Activated naive CD8-positive, alpha-beta T cell treated with anti-CD3 and anti-CD28 coated beads for 36 hours (primary cell): ENCODE measurements around the gene PIRT. TPM values are rescaled to one million over a fixed set of nuclear protein-coding genes. Genes with fewer than 3 reads are reported as not detected.

Source experiments
- DNase-seq: peaks from one replicate; pipeline ENCODE4 v3.0.0; 2021
- H3K27ac Mint-ChIP-seq: one replicate; pipeline ENCODE4 v1.8.0; 2022; ENCODE audit warnings: mild to moderate bottlenecking, moderate library complexity, mixed read lengths
- H3K27me3 Mint-ChIP-seq: one replicate; pipeline ENCODE4 v1.8.0; 2022; ENCODE audit warnings: mild to moderate bottlenecking, mixed read lengths
- H3K36me3 Mint-ChIP-seq: one replicate; pipeline ENCODE4 v1.8.0; 2021; ENCODE audit warnings: mild to moderate bottlenecking, mixed read lengths
- H3K4me1 Mint-ChIP-seq: one replicate; pipeline ENCODE4 v1.8.0; 2021; ENCODE audit warnings: mixed read lengths
- H3K4me3 Mint-ChIP-seq: one replicate; pipeline ENCODE4 v1.8.0; 2022; ENCODE audit warnings: mild to moderate bottlenecking, moderate library complexity, mixed read lengths
- H3K9me3 Mint-ChIP-seq: one replicate; pipeline ENCODE4 v1.8.0; 2022; ENCODE audit warnings: mixed read lengths
- total RNA-seq, 2 experiments: library from RNA; stranded (reverse); gene quantifications; one replicate each; pipeline ENCODE4 v1.2.3, GENCODE V29; 2021

Gene PIRT
- total RNA-seq, 2 experiments from 2014 or later = not detected

- H3K9me3 Mint-ChIP-seq = peaks cover 4% of the 10 kb centered on the region
- H3K27ac Mint-ChIP-seq = no peak overlapping the region
- H3K4me3 Mint-ChIP-seq = no peak overlapping the region
- no peak for DNase-seq
- H3K4me1 Mint-ChIP-seq = no peaks in the 10 kb centered on the region
- no peaks in the 10 kb centered on the region for H3K27me3 Mint-ChIP-seq
- peaks cover 8% of the 10 kb centered on the region for H3K36me3 Mint-ChIP-seq
Measured at GRCh38 chr17:10779609-10780008, 58.3 kb downstream of the PIRT start.

GRCh38 chr17:10777890-10778289, 60.0 kb downstream of the PIRT start:
- peaks cover 8% of the 10 kb centered on the region for H3K36me3 Mint-ChIP-seq
- no peak overlapping the region for H3K4me3 Mint-ChIP-seq
- H3K4me1 Mint-ChIP-seq = no peaks in the 10 kb centered on the region
- no peaks in the 10 kb centered on the region for H3K27me3 Mint-ChIP-seq
- DNase-seq = no peak
- H3K9me3 Mint-ChIP-seq = peaks cover 2% of the 10 kb centered on the region
- no peak overlapping the region for H3K27ac Mint-ChIP-seq

GRCh38 chr17:10777131-10777807, 60.6 kb downstream of the PIRT start:
- H3K4me3 Mint-ChIP-seq = no peak overlapping the region
- no peak overlapping the region for H3K27ac Mint-ChIP-seq
- no peaks in the 10 kb centered on the region for H3K27me3 Mint-ChIP-seq

GRCh38 chr17:10776381-10776780, 61.5 kb downstream of the PIRT start:
- H3K9me3 Mint-ChIP-seq = peaks cover 8% of the 10 kb centered on the region
- H3K27me3 Mint-ChIP-seq = no peaks in the 10 kb centered on the region
- no peak overlapping the region for H3K4me3 Mint-ChIP-seq
- H3K4me1 Mint-ChIP-seq = no peaks in the 10 kb centered on the region
- H3K27ac Mint-ChIP-seq = no peak overlapping the region
- peaks cover 7% of the 10 kb centered on the region for H3K36me3 Mint-ChIP-seq
- no peak for DNase-seq

More at GRCh38 chr17:10777131-10777807, 60.6 kb downstream of the PIRT start:
- no peaks in the 10 kb centered on the region for H3K4me1 Mint-ChIP-seq
- peaks cover 3% of the 10 kb centered on the region for H3K9me3 Mint-ChIP-seq
- peaks cover 6% of the 10 kb centered on the region for H3K36me3 Mint-ChIP-seq
- no peak for DNase-seq

- Mint-ChIP-seq H3K27ac (no peak overlapping the region), H3K9me3 (peaks cover 9% of the 10 kb centered on the region), H3K27me3 (no peaks in the 10 kb centered on the region), H3K36me3 (peaks cover 9% of the 10 kb centered on the region), H3K4me3 (no peak overlapping the region), H3K4me1 (no peaks in the 10 kb centered on the region)
- no peak for DNase-seq
Measured at GRCh38 chr17:10775740-10776356, 62.0 kb downstream of the PIRT start.

GRCh38 chr17:10775058-10775457, 62.8 kb downstream of the PIRT start:
- Mint-ChIP-seq H3K4me3 (no peak overlapping the region), H3K27me3 (no peaks in the 10 kb centered on the region), H3K4me1 (no peaks in the 10 kb centered on the region), H3K36me3 (peaks cover 9% of the 10 kb centered on the region), H3K9me3 (peaks cover 9% of the 10 kb centered on the region), H3K27ac (no peak overlapping the region)
- DNase-seq = no peak

- H3K27me3 Mint-ChIP-seq = no peaks in the 10 kb centered on the region
- H3K4me3 Mint-ChIP-seq = no peak overlapping the region
- no peak overlapping the region for H3K27ac Mint-ChIP-seq
- peaks cover 9% of the 10 kb centered on the region for H3K9me3 Mint-ChIP-seq
- no peak for DNase-seq
- no peaks in the 10 kb centered on the region for H3K4me1 Mint-ChIP-seq
- peaks cover 9% of the 10 kb centered on the region for H3K36me3 Mint-ChIP-seq
Measured at GRCh38 chr17:10773391-10773790, 64.5 kb downstream of the PIRT start.

Other genes with a start within 250 kb of the PIRT start
- gene MYH3, start 180.8 kb downstream of the PIRT start, total RNA-seq = 1 to 10 TPM; 3.2 to 3.4 TPM
- 10 to 100 TPM; 55.1 to 56.1 TPM for gene SCO1, start 140.6 kb downstream of the PIRT start, total RNA-seq
- 10 to 100 TPM; 12.9 to 13.2 TPM for gene ADPRM, start 140.5 kb downstream of the PIRT start, total RNA-seq
- gene TMEM220, start 108.1 kb downstream of the PIRT start, total RNA-seq = 1 to 10 TPM; 1.6 to 2.5 TPM
- gene TMEM238L, start 34.0 kb downstream of the PIRT start, total RNA-seq = not detected